ENCODE data around the gene FOXP2.
"Not testable (repeated sequence)": the region's sequence is repeated elsewhere in the genome, so short reads cannot be mapped to it uniquely, and the experiment has no call there.

The FOXP2 gene

GRCh38 chr7:114414156-114415063 is at the start of gene FOXP2:
TSS of gene FOXP2 (plus strand) at chr7:114414815. CDS start at chr7:114426512, 11,697 bp downstream.
- ATAC-seq (replicated peaks; ENCODE audit: extremely low read depth, poor library complexity, severe bottlenecking), result no peak
- no peaks in the 10 kb centered on the region for H3K27me3 Mint-ChIP-seq
- H3K4me1 Mint-ChIP-seq, result no peaks in the 10 kb centered on the region
- DNase-seq (ENCODE audit: low spot score in 2 of 2), result no peak
- no peak within 1 kb of the TSS for H3K4me3 Mint-ChIP-seq
- H3K9me3 Mint-ChIP-seq, result peaks cover 8% of the 10 kb centered on the region
- peaks cover 1% of the 10 kb centered on the region for H3K36me3 Mint-ChIP-seq (ENCODE audit: insufficient read depth)
- no peak within 1 kb of the TSS for H3K27ac Mint-ChIP-seq (ENCODE audit: low read depth)

- no peak overlapping the region for H3K27ac Mint-ChIP-seq (ENCODE audit: low read depth)
- no peak overlapping the region for H3K4me3 Mint-ChIP-seq
- H3K36me3 Mint-ChIP-seq (ENCODE audit: insufficient read depth), result no peaks in the 10 kb centered on the region
These were observed 48.8 kb upstream of the FOXP2 start for GRCh38 chr7:114365791-114366190.

GRCh38 chr7:114368492-114368891 is 46.1 kb upstream of the FOXP2 start:
- Mint-ChIP-seq H3K4me3 (no peak overlapping the region), H3K9me3 (no peaks in the 10 kb centered on the region), H3K4me1 (no peaks in the 10 kb centered on the region), H3K36me3 (ENCODE audit: insufficient read depth) (no peaks in the 10 kb centered on the region), H3K27ac (ENCODE audit: low read depth) (no peak overlapping the region), H3K27me3 (no peaks in the 10 kb centered on the region)
- DNase-seq (ENCODE audit: low spot score in 2 of 2) (no peak), ATAC-seq (replicated peaks; ENCODE audit: extremely low read depth, poor library complexity, severe bottlenecking) (no peak)

More at GRCh38 chr7:114365791-114366190, 48.8 kb upstream of the FOXP2 start:
- H3K4me1 Mint-ChIP-seq, result no peaks in the 10 kb centered on the region
- H3K9me3 Mint-ChIP-seq, result peaks cover 11% of the 10 kb centered on the region
- DNase-seq (ENCODE audit: low spot score in 2 of 2) (no peak), ATAC-seq (replicated peaks; ENCODE audit: extremely low read depth, poor library complexity, severe bottlenecking) (no peak)
- H3K27me3 Mint-ChIP-seq, result no peaks in the 10 kb centered on the region

- no peak for ATAC-seq (replicated peaks; ENCODE audit: extremely low read depth, poor library complexity, severe bottlenecking)
- Mint-ChIP-seq H3K9me3 (no peaks in the 10 kb centered on the region), H3K4me1 (no peaks in the 10 kb centered on the region)
These were observed 45.3 kb upstream of the FOXP2 start for GRCh38 chr7:114369294-114369693.

GRCh38 chr7:114372619-114373018 is 42.0 kb upstream of the FOXP2 start:
- H3K36me3 Mint-ChIP-seq (ENCODE audit: insufficient read depth), result no peaks in the 10 kb centered on the region
- peaks cover 5% of the 10 kb centered on the region for H3K9me3 Mint-ChIP-seq
- H3K4me1 Mint-ChIP-seq, result no peaks in the 10 kb centered on the region
- H3K27me3 Mint-ChIP-seq, result no peaks in the 10 kb centered on the region
- ATAC-seq (replicated peaks; ENCODE audit: extremely low read depth, poor library complexity, severe bottlenecking), result no peak
- H3K4me3 Mint-ChIP-seq, result no peak overlapping the region
- no peak overlapping the region for H3K27ac Mint-ChIP-seq (ENCODE audit: low read depth)
- DNase-seq (ENCODE audit: low spot score in 2 of 2), result no peak

More at GRCh38 chr7:114369294-114369693, 45.3 kb upstream of the FOXP2 start:
- no peaks in the 10 kb centered on the region for H3K27me3 Mint-ChIP-seq
- H3K27ac Mint-ChIP-seq (ENCODE audit: low read depth), result no peak overlapping the region
- no peak for DNase-seq (ENCODE audit: low spot score in 2 of 2)
- H3K36me3 Mint-ChIP-seq (ENCODE audit: insufficient read depth), result no peaks in the 10 kb centered on the region
- H3K4me3 Mint-ChIP-seq, result no peak overlapping the region

GRCh38 chr7:114375907-114376306 is 38.7 kb upstream of the FOXP2 start:
- Mint-ChIP-seq H3K4me1 (no peaks in the 10 kb centered on the region), H3K36me3 (ENCODE audit: insufficient read depth) (no peaks in the 10 kb centered on the region), H3K9me3 (peaks cover 5% of the 10 kb centered on the region), H3K27ac (ENCODE audit: low read depth) (no peak overlapping the region), H3K27me3 (no peaks in the 10 kb centered on the region), H3K4me3 (no peak overlapping the region)
- DNase-seq (ENCODE audit: low spot score in 2 of 2) (no peak), ATAC-seq (replicated peaks; ENCODE audit: extremely low read depth, poor library complexity, severe bottlenecking) (no peak)

- H3K27me3 Mint-ChIP-seq; H3K36me3 Mint-ChIP-seq (ENCODE audit: insufficient read depth); H3K4me1 Mint-ChIP-seq; DNase-seq (ENCODE audit: low spot score in 2 of 2); ATAC-seq (replicated peaks; ENCODE audit: extremely low read depth, poor library complexity, severe bottlenecking); H3K9me3 Mint-ChIP-seq; H3K4me3 Mint-ChIP-seq; H3K27ac Mint-ChIP-seq (ENCODE audit: low read depth): not testable (repeated sequence)
These were observed 30.7 kb upstream of the FOXP2 start for GRCh38 chr7:114383946-114384345.

- H3K4me1 Mint-ChIP-seq; H3K27me3 Mint-ChIP-seq; H3K27ac Mint-ChIP-seq (ENCODE audit: low read depth); H3K36me3 Mint-ChIP-seq (ENCODE audit: insufficient read depth); H3K4me3 Mint-ChIP-seq; ATAC-seq (replicated peaks; ENCODE audit: extremely low read depth, poor library complexity, severe bottlenecking); H3K9me3 Mint-ChIP-seq; DNase-seq (ENCODE audit: low spot score in 2 of 2): not testable (repeated sequence)
These were observed 30.3 kb upstream of the FOXP2 start for GRCh38 chr7:114384346-114384745.

GRCh38 chr7:114388021-114388420 is 26.6 kb upstream of the FOXP2 start:
- Mint-ChIP-seq H3K9me3 (peaks cover 5% of the 10 kb centered on the region), H3K27me3 (no peaks in the 10 kb centered on the region), H3K36me3 (ENCODE audit: insufficient read depth) (no peaks in the 10 kb centered on the region), H3K4me3 (no peak overlapping the region), H3K27ac (ENCODE audit: low read depth) (no peak overlapping the region), H3K4me1 (no peaks in the 10 kb centered on the region)
- DNase-seq (ENCODE audit: low spot score in 2 of 2) (no peak), ATAC-seq (replicated peaks; ENCODE audit: extremely low read depth, poor library complexity, severe bottlenecking) (no peak)

- Mint-ChIP-seq H3K27ac (ENCODE audit: low read depth) (no peak overlapping the region), H3K36me3 (ENCODE audit: insufficient read depth) (no peaks in the 10 kb centered on the region), H3K4me1 (no peaks in the 10 kb centered on the region), H3K4me3 (no peak overlapping the region), H3K27me3 (no peaks in the 10 kb centered on the region), H3K9me3 (peaks cover 6% of the 10 kb centered on the region)
- ATAC-seq (replicated peaks; ENCODE audit: extremely low read depth, poor library complexity, severe bottlenecking), result no peak
- DNase-seq (ENCODE audit: low spot score in 2 of 2), result no peak
These were observed 21.9 kb upstream of the FOXP2 start for GRCh38 chr7:114392686-114393085.

- Mint-ChIP-seq H3K36me3 (ENCODE audit: insufficient read depth) (no peaks in the 10 kb centered on the region), H3K4me3 (no peak overlapping the region), H3K27me3 (no peaks in the 10 kb centered on the region), H3K27ac (ENCODE audit: low read depth) (no peak overlapping the region), H3K9me3 (no peaks in the 10 kb centered on the region), H3K4me1 (no peaks in the 10 kb centered on the region)
- no peak for ATAC-seq (replicated peaks; ENCODE audit: extremely low read depth, poor library complexity, severe bottlenecking)
- no peak for DNase-seq (ENCODE audit: low spot score in 2 of 2)
These were observed 11.6 kb upstream of the FOXP2 start for GRCh38 chr7:114402876-114403635.

- no peak overlapping the region for H3K27ac Mint-ChIP-seq (ENCODE audit: low read depth)
- no peaks in the 10 kb centered on the region for H3K36me3 Mint-ChIP-seq (ENCODE audit: insufficient read depth)
- no peak for DNase-seq (ENCODE audit: low spot score in 2 of 2)
- H3K27me3 Mint-ChIP-seq, result no peaks in the 10 kb centered on the region
- H3K4me3 Mint-ChIP-seq, result no peak overlapping the region
- ATAC-seq (replicated peaks; ENCODE audit: extremely low read depth, poor library complexity, severe bottlenecking), result no peak
- peaks cover 8% of the 10 kb centered on the region for H3K9me3 Mint-ChIP-seq
- no peaks in the 10 kb centered on the region for H3K4me1 Mint-ChIP-seq
These were observed 9.2 kb upstream of the FOXP2 start for GRCh38 chr7:114405427-114405826.

- no peak overlapping the region for H3K4me3 Mint-ChIP-seq
- peaks cover 8% of the 10 kb centered on the region for H3K9me3 Mint-ChIP-seq
- no peaks in the 10 kb centered on the region for H3K36me3 Mint-ChIP-seq (ENCODE audit: insufficient read depth)
- ATAC-seq (replicated peaks; ENCODE audit: extremely low read depth, poor library complexity, severe bottlenecking), result no peak
- H3K27me3 Mint-ChIP-seq, result no peaks in the 10 kb centered on the region
- no peaks in the 10 kb centered on the region for H3K4me1 Mint-ChIP-seq
- no peak for DNase-seq (ENCODE audit: low spot score in 2 of 2)
- no peak overlapping the region for H3K27ac Mint-ChIP-seq (ENCODE audit: low read depth)
These were observed 4.9 kb upstream of the FOXP2 start for GRCh38 chr7:114409750-114410149.
